GM20000 (cell line): ENCODE results near the gene ASIC5.
"Not testable (repeated sequence)": the region's sequence is repeated elsewhere in the genome, so short reads cannot be mapped to it uniquely, and the experiment has no call there.

Source experiments
- DNase-seq: peaks from one replicate; pipeline ENCODE4 v3.0.0; 2012; ENCODE audit warnings: low spot score
- CTCF ChIP-seq: IDR thresholded peaks from 2 replicates; pipeline ENCODE4 v1.5.1; 2012; ENCODE audit warnings: mild to moderate bottlenecking, control low read depth; ENCODE audit errors: extremely low read depth, missing control alignments

ASIC5 gene

DNA sequence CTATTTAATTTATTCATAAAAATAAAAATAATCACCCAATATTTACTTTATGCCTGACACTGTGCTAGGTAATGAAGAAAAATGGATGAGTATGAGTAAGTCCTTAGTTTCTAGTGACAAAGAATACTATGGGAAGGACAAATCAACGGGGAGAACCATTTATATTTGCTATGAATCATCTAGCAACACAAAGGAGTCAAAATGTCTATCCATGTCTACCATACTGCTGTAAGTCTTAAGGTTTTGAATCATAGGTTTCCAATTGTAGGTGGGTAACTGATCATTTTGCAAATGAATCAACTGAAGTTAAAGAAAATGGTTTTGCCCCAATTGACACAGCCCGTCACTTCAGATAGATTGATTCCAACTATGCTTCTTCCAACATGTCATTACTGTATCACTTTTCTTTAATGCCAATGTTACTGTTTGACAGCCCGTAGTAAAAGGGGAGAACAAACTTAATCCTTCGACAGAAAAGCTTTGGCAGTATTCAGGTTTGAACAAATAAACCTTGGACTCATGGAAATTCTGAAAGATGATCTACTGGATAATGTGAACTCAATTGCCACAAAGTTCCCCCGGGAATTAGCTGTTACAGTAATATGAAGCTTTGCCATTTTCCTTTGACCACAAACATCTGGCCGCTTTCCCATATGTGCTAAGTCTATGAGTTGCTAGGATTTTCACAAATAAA is 40.6 kb upstream of the ASIC5 start:
- no peak for TF ChIP-seq CTCF
- no peak for DNase-seq

- DNase-seq = no peak
- no peak for TF ChIP-seq CTCF
Observed at GRCh38 chr4:155904331-155904730, 38.3 kb upstream of the ASIC5 start.

DNA sequence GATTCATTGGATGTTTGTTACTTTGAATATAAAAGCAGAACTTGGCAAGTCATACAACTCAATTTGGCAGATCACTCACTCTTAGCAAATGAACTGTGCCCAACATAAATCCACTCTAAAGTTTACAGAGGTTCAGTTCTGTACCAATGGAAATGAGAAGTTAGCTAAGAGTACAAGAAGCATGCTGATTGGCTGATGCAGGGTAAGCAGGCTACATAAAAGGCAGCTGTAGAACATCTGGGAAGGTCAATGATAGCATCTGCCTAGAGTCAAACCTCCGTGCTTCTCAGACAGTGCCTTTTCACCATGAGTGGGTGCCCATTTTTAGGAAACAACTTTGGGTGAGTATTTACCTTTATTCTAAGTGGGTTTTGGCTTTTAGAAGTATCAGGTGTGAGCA is 37.4 kb upstream of the ASIC5 start, which contains the start of gene TDO2:
Gene TDO2 (plus strand): TSS at position 244 of the 400 bp plus-strand sequence. CDS start 63 bp downstream, at position 307.
- no peak for TF ChIP-seq CTCF

GRCh38 chr4:155901013-155901412 is 34.9 kb upstream of the ASIC5 start:
- TF ChIP-seq CTCF = no peak
- DNase-seq = no peak

More for the DNA sequence above, 37.4 kb upstream of the ASIC5 start, which contains the start of gene TDO2:
- no peak for DNase-seq

DNA sequence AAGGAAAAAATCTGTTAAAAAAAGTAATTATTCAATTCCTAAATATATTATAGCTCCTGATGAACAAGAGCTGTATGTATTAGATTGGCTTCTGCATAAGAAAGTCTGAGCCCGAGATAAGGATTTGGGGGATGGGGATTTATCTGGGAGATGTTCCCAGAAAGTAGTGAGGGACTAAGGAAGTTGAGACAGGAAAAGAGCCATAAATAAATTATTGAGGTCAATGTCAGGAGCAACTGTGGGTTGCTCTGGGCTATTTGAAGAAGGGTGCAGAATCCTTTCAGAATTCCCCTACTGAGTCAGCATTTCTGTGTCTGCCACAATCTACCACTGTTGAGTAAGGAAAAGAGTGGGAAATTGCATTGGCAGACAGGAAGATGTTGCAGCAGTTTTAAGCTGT is 34.3 kb upstream of the ASIC5 start:
- TF ChIP-seq CTCF = no peak
- DNase-seq = no peak

GRCh38 chr4:155899891-155900290 is 33.8 kb upstream of the ASIC5 start:
- DNase-seq = no peak
- no peak for TF ChIP-seq CTCF

GRCh38 chr4:155898371-155898770 is 32.3 kb upstream of the ASIC5 start:
- DNase-seq = not testable (repeated sequence)

DNA sequence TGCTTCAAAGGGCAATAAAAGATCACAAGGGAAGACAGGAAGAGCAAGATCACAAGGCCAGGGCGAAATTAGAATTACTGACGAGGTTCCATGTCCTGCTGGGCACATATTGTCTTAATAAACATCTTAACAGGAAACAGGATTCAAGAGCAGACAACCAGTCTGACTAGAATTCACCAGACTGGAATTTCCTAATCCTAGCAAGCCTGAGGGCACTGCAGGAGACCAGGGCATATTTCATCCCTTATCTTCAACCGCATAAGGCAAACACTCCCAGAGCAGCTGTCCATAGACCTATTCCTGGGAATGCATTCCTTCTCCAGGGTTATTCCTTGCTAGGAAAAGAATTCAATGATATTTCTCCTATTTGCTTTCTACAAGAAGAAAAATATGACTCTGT is 25.0 kb upstream of the ASIC5 start:
- TF ChIP-seq CTCF = no peak
- DNase-seq = no peak
